Measurements from ENCODE around the gene UGT1A4.
"Not testable (repeated sequence)": the region's sequence is repeated elsewhere in the genome, so short reads cannot be mapped to it uniquely, and the experiment has no call there.

The UGT1A4 gene

DNA sequence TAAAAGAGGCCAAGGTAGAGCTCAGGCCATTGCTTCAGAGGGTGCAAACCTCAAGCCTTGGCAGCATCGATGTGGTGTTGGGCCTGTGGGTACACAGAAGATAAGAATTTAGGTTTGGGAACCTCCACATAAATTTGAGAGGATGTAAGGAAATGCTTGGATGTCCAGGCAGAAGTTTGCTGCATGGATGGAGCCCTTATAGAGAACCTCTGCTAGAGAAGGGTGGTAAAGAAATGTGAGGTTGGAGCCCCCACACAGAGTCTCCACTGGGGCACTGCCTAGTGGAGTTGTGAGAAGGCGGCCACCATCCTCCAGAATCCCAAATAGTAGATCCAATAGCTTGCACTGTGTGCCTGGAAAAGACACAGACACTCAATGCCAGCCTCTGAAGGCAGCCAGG lies 32.2 kb downstream of the UGT1A4 start:
- DNase-seq: not testable (repeated sequence)

DNA sequence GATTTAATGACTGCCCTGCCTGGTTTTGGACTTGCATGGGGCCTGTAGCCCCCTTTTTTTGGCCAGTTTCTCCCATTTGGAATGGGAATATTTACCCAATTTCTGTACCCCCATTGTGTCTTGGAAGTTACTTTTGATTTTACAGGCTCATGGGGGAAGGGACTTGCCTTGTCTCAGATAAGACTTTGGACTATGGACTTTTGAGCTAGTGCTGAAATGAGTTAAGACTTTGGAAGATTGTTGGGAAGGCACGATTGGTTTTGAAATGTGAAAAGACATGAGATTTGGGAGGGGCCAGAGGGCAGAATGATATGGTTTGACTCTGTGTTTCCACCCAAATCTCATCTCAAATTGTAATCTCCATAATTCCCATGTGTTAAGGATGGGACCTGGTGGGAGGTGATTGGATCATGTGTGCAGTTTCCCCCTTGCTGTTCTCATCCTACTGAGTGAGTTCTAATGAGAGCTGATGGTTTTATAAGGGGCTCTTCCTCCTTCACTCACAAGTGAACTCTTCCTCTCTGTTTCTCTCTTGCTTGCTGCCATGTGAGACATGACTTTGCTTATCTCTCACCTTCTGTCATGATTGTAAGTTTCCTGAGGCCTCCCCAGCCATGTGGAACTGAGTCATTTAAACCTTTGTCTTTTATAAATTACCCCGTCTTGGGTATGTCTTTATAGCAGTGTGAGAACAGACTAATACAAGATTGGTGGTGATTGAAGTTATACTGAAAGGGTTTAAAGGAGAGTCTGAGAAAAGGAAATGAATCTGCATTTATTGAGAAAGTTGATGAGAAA lies 32.9 kb downstream of the UGT1A4 start:
- DNase-seq: not testable (repeated sequence)

DNA sequence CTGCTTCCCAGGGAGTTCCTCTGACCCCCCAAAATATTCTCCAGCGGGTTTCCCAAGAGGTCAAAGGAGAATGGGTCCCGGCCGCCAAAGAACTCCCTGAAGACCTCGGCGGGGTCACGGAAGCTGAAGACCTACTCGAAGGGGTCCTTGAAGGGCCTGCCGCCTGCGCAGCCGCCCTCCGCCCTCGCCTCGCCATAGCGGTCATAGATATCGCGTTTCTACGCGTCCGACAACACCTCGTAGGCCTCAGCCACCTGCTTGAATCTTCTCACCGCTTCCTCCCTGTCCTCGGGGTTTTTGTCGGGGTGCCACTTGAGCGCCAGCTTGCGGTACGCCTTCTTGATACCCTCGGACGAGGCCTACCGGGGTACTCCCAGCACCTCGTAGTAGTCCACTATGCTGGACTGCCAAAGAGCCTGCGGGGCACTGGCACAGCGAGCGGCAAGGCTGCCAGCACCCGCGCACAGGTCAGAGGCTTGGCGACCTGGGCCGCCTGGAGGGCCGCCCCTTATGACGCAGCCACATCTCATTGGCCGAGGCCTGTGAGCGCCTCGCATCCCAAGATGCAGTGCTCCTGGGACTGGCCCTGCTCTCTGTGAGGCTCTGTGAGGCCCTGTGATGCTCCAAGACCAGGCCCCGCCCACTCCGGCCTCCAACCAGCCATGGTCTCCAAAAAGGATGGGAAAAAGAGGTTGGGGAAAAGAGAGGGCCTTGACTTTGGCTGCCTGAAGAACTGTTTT lies 36.5 kb downstream of the UGT1A4 start:
- no peak for DNase-seq

DNA sequence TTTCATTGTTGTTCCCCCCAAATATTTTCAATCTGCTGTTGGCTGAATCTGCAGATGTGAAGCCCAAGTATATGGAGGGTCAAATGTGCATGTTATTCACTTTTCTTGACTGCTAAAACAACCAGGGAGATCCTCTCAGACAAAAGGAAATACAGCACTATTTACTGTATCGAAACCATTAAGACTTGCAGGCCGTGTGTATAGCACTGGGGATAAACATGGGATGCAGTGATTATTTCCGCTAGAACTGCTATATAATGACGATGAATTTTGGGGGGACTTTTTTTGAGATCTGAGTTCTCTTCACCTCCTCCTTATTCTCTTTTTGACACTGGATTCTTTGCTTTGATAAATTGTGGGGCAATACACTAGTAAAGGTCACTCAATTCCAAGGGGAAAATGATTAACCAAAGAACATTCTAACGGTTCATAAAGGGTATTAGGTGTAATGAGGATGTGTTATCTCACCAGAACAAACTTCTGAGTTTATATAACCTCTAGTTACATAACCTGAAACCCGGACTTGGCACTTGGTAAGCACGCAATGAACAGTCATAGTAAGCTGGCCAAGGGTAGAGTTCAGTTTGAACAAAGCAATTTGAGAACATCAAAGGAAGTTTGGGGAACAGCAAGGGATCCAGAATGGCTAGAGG lies 38.0 kb downstream of the UGT1A4 start:
- DNase-seq: no peak

DNA sequence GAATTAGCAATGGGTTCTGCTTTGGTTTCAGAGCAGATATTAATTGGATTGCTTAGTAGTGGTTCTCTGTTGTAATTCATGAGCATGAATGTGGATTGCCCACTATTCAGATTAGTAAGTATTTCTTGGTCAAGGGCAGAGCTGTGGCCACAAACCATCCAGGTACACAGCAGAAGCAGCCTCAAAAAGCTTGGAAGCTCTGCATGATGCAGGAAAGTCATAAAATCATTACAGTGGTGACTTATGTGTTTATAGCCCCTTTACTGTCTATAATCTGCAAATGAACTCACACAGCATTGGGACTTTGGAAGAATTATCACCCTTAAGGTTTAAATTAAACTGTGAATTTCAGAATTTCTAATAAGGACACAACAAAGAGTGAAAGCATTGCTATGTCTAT lies 39.6 kb downstream of the UGT1A4 start:
- no peak for DNase-seq

DNA sequence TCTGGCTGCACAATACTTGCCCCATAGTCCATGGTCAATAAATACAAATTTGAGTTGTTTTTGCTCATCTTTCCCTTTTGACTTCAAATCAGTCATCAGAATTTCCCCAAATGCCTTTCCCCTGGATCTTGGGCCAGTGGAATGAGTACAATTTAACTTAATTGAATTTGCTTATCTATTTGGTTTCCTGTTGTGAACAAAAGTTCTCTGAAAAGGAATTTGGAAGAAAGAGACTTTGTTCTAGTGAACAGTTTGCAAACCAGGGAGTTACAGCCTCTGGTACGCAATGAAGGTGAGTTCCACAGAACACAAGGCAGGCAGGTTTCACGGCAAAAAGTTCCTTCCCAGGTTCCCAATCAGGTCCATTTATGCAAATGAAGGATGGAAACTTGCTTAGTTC lies 40.3 kb downstream of the UGT1A4 start:
- DNase-seq: no peak

DNA sequence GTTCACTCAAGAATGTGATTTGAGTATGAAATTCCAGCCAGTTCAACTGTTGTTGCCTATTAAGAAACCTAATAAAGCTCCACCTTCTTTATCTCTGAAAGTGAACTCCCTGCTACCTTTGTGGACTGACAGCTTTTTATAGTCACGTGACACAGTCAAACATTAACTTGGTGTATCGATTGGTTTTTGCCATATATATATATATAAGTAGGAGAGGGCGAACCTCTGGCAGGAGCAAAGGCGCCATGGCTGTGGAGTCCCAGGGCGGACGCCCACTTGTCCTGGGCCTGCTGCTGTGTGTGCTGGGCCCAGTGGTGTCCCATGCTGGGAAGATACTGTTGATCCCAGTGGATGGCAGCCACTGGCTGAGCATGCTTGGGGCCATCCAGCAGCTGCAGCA lies 41.5 kb downstream of the UGT1A4 start, which contains the start of gene UGT1A1:
Gene UGT1A1 (plus strand): TSS at position 228 of the 400 bp plus-strand sequence. CDS start 18 bp downstream, at position 246.
- no peak for DNase-seq

DNA sequence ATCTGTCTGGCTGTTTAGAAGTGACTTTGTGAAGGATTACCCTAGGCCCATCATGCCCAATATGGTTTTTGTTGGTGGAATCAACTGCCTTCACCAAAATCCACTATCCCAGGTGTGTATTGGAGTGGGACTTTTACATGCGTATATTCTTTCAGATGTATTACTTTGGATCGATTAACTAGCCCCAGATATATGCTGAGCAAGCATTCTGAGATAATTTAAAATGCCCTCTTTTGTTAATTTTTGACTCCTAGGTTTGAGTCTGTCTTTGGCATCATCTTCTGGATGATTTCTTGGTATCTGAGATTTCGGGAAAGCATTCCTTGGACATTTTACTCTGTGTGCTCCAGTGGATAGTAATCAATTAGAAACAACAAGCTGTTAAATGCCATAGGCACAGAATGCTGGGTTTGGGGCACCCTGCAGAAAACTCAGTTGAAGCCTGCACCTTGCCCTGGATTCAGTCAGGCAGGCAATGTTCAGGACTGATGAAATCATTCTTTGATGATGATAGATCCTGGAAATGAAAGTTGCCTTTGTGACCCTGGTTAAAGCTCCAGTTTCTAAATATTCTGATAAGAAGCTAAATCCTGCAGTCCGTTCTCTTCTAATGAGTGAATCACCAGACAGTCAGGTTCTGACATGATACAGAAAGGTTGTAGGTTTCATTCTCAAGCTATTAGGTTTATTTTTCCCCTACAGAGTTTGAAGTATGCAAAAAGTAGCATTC lies 42.7 kb downstream of the UGT1A4 start:
- no peak for DNase-seq

DNA sequence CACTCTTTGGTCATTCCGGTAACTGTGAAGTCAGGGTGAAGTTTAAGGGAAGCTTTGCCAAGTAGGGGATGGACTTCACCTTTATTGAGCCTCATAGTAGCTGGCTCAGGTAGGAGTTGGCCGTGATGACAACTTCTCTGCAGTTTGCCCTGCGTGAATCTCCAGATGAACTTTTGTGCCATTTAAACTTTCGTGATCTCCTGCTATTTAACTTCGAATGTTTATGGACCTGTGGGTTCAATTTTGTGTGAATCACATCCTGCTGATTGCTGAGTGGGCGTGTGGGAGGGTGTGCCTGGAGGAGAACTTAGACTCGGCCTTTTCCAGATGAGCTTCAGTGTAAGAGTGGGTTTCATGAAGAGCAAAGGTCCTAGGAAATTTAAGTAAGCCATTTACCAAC lies 45.7 kb downstream of the UGT1A4 start:
- no peak for DNase-seq

DNA sequence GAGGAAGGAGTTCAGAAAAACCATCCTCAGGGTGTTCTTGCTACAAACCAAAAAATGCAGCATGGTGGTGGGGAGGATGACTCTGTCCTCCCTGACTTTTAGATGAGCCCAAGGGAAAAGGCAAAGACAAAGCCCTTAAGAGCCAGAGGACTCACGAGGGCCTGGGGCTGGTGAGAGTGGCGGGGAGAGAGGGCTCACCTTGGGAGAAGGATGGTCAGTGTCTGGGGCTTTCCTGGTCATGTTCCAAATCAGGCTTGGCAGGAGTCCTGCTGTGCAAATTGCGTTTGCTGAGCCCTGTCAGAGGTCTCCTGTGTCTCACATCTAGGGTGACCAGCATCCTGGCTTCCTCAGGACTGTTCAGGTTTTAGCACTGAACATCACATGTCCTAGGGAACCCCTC lies 46.2 kb downstream of the UGT1A4 start:
- DNase-seq: no peak

DNA sequence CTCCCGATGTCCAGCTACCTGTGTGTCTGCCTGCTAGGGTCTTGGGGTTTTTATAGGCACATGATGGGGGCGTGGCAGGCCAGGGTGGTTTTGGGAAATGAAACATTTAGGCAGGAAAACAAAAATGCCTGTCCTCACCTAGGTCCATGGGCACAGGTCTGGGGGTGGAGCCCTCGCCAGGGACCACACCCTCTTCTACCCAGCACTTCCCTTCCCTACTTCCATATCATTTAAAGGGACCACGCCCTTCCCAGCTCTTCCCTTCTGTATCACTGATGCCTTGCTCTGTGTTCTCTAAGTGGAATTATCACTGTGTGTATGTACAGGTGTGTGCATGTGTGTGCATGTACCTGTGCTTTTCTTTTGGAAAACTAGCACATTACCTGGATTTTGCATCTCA lies 47.9 kb downstream of the UGT1A4 start:
- no peak for DNase-seq

DNA sequence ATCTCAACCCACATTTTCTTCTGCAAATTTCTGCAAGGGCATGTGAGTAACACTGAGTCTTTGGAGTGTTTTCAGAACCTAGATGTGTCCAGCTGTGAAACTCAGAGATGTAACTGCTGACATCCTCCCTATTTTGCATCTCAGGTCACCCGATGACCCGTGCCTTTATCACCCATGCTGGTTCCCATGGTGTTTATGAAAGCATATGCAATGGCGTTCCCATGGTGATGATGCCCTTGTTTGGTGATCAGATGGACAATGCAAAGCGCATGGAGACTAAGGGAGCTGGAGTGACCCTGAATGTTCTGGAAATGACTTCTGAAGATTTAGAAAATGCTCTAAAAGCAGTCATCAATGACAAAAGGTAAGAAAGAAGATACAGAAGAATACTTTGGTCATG lies 49.5 kb downstream of the UGT1A4 start:
- no peak for DNase-seq

DNA sequence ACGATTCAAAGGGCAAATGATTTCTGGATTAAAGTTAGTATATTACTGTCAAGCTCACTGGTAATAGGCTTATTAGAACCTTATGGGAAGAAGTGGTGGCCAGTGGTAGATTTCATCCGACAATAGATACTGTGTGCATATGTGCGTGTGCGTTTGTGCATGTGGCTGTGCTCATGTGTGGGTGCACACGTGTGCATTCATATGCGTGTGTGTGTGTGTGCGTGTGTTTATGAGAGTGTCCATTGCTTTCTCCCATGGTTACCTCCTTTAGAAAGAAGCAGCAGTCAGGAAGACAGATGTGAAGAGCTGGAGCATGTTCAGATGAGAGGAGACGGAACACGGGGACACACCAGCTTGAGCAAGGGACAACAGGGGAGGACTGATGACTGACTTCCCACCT lies 50.7 kb downstream of the UGT1A4 start:
- DNase-seq: no peak

DNA sequence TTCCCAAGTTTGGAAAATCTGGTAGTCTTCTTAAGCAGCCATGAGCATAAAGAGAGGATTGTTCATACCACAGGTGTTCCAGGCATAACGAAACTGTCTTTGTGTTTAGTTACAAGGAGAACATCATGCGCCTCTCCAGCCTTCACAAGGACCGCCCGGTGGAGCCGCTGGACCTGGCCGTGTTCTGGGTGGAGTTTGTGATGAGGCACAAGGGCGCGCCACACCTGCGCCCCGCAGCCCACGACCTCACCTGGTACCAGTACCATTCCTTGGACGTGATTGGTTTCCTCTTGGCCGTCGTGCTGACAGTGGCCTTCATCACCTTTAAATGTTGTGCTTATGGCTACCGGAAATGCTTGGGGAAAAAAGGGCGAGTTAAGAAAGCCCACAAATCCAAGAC lies 53.6 kb downstream of the UGT1A4 start:
- DNase-seq: no peak

DNA sequence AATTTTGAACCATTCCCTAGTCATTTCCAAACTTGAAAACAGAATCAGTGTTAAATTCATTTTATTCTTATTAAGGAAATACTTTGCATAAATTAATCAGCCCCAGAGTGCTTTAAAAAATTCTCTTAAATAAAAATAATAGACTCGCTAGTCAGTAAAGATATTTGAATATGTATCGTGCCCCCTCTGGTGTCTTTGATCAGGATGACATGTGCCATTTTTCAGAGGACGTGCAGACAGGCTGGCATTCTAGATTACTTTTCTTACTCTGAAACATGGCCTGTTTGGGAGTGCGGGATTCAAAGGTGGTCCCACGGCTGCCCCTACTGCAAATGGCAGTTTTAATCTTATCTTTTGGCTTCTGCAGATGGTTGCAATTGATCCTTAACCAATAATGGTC lies 54.0 kb downstream of the UGT1A4 start:
- no peak for DNase-seq

DNA sequence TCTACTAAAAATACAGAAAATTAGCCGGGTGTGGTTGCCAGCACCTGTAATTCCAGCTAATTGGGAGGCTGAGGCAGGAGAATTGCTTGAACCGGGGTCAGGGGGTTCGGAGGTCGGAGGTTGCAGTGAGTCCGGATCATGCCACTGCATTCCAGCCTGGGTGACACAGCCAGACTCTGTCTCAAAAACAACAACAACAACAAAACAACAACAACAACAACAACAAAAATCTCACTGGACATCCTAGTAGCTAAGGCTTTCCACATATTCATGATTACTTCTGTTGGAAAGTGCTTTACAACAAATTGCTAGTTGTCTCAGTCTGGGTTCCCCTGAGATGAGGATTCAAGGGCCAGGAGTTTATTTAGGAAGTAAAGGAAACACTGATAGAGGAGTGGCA lies 55.3 kb downstream of the UGT1A4 start:
- no peak for DNase-seq

DNA sequence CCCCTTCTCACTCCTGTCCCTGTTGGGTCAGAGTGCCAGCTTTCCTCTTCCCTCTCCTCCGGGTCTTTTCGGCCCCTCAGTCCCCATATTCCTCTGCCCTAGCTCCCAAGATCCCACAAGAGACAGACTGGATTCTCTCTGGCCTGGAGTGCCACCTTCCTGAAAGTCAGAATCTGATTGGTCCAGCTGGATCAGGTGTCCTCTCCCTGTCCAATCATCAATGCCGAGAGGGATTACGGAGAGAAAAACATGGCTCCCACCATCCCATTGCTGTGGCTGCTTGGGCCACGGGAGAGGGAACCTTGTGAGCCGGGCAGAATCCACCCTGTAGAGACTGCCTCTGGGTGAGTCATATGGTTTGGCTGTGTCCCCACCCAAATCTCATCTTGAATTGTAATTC lies 56.9 kb downstream of the UGT1A4 start:
- DNase-seq: no peak

DNA sequence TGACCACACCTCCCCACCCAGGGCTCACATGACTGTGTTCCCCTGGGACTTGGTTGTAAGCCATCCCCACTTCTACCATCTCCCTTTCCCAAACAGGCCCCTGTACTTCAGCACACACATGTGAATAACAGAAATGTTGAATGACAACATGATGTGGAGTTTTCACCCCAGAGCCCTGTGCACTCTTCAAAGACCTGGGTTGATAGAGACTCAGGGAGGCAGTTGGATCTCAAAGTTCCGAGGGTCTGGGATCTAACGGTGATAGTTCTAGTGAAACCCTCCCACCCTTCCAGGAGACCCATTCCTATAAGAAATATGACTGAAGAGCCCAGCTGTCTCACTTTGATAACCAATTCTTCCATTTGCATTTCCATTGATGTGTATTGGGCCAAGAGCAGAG lies 59.5 kb downstream of the UGT1A4 start, which contains the start of gene MROH2A:
Gene MROH2A (plus strand): TSS at position 301 of the 400 bp plus-strand sequence. CDS start 1,029 bp downstream, outside the sequence.
- DNase-seq: no peak

DNA sequence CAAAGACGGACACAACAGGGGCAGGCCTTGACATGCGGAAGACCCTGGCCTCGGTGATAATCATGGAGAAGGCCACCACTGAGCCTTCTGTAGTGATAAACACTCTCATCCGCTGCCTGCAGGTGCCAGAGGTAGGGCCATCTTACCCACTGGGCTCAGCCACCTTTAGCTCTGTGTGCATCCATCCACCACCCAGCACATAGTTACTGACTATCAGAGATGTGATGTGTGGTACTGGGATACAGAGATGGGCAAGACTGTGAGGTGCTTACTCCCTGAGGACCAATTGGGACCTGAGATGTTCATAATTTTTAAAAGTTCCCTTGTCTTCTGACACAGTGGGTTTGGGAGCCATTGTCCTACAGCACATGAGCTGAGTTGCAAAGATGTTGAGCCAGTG lies 61.2 kb downstream of the UGT1A4 start:
- no peak for DNase-seq

DNA sequence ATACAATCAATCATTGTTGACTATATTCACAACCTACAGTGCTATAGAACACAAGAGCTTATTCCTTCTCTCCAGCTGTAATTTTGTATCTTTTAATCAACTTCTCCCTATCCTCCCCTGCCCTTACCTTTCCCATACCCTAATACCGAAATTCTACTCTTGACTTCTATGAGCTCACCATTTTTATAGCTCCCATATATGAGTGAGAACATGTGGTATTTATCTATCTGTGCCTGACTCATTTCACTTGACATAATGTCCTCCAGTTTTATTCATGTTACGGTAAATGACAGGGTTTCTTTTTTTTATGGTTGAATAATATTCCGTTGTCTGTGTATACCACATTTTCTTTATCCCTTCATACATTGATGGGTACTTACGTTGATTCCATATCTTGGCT lies 62.2 kb downstream of the UGT1A4 start:
- DNase-seq: no peak

DNA sequence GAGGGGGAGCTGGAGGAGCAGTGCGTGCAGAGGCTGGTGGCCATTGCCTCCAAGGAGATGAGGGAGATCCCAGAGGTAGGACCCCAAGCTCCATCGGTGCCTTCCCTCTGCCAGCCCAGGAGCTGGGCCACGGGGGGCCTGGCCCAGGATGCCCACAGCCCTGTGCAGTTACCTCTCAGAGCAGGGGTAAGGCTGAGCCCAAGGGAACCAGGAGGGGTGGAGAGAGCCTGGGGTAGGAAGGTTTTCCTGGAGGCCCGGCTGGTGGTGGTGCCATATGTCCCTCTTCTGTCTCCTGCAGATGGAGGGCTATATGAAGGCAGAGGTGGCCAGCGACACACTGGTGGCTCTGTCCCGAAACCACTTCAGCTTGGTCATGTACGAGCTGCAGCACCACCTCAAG lies 71.0 kb downstream of the UGT1A4 start:
- DNase-seq: no peak

DNA sequence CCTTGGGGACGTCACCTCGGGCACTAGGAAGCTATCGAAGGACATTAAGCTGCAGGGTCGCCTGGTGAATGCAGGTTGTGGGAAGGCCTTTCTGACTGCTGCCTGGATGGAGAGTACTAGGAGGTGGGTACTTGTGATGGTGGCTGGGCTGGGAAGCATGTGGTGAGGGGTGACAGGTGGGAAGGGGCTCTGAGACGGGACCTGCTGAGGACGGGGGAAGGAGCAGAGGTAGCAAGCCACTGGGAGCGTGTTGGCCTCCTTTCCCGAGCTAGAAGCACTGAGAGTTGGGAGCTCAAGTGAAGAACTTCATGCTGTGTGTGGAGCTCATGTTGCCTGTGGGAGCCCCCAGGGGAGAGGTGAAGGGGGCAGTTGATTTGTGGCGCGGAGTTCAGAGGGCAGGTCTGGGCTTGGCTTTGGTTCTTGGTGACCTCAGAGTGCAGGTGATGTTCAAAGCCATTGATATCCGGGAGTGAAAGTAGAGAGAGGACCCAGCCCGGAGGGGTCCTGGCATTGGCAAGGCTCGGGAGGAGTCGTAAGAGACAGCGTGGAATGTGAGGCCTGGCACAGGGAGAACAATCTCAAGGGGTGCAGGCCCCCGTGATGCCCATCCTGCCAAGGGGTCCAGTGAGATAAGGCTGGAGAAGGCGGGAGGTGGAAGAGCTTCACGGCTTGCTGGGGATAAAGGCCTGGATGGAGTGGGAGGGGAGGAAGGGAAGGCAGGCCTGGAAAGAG lies 72.8 kb downstream of the UGT1A4 start:
- no peak for DNase-seq
